ENCODE results near the gene STAG3.

GRCh38 chr7:100219271-100219737 lies 41.6 kb downstream of the STAG3 start:
- TF ChIP-seq MAX (IDR thresholded peaks at IDR 0.05; ENCODE audit: low read depth, low read length) (no peak), FOXK2 (IDR thresholded peaks at IDR 0.05) (no peak), SPI1 (IDR thresholded peaks at IDR 0.05; ENCODE audit: borderline replicate concordance, insufficient read depth, low read depth, low read length) (no peak), FOXM1 (IDR thresholded peaks at IDR 0.05; ENCODE audit: low read depth, low read length) (no peak), ETV6 (conservative IDR thresholded peaks at IDR 0.05 in 1 of 2, IDR thresholded peaks at IDR 0.05 in 1 of 2; ENCODE audit: borderline replicate concordance in 1 of 2, low read depth in 1 of 2) (no peak), ZNF384 (IDR thresholded peaks at IDR 0.05; ENCODE audit: borderline replicate concordance, low read depth, low read length) (no peak), CTCF (IDR thresholded peaks at IDR 0.05 in 2 of 3, conservative IDR thresholded peaks at IDR 0.05 in 1 of 3; ENCODE audit: control insufficient read depth in 2 of 3, extremely low read depth in 1 of 3, insufficient read depth in 1 of 3, low read depth in 3 of 3, low read length in 3 of 3) (no peak), MTA3 (IDR thresholded peaks at IDR 0.05; ENCODE audit: borderline replicate concordance, low read length) (no peak), EGR1 (IDR thresholded peaks at IDR 0.05; ENCODE audit: borderline replicate concordance in 1 of 2, low read depth in 2 of 2, low read length in 2 of 2) (no peak), CREB1 (IDR thresholded peaks at IDR 0.05; ENCODE audit: low read depth) (no peak), BCL11A (IDR thresholded peaks at IDR 0.05; ENCODE audit: low read depth, low read length) (no peak), TARDBP (IDR thresholded peaks at IDR 0.05; ENCODE audit: borderline replicate concordance) (no peak), SIN3A (IDR thresholded peaks at IDR 0.05; ENCODE audit: low read depth, low read length) (no peak), RAD21 (IDR thresholded peaks at IDR 0.05; ENCODE audit: insufficient read depth, low read depth, low read length) (no peak)
